Mononuclear cell (primary cell): ENCODE data around the gene CFAP57. TPM values are rescaled to one million over a fixed set of nuclear protein-coding genes. Genes with fewer than 3 reads are reported as not detected.

Source experiments
- H3K27me3 ChIP-seq: 2 replicates; pipeline ENCODE4 v1.6.0; 2011; ENCODE audit warnings: low read length, control low read depth; ENCODE audit not compliant: insufficient read depth
- H3K4me1 ChIP-seq: 2 replicates; pipeline ENCODE4 v1.5.1; 2011; ENCODE audit warnings: mild to moderate bottlenecking, low read length, control low read depth; ENCODE audit not compliant: insufficient read depth
- H3K4me3 ChIP-seq: 2 replicates; pipeline ENCODE4 v1.5.1; 2011; ENCODE audit warnings: mild to moderate bottlenecking, low read length, moderate library complexity
- H3K9me3 ChIP-seq: 2 replicates; pipeline ENCODE4 v1.5.1; 2011; ENCODE audit warnings: low read depth, mild to moderate bottlenecking, control low read depth, low read length
- total RNA-seq: library from RNA; depleted of rRNA; stranded (reverse); fragments of >200 nt; gene quantifications from one replicate; pipeline ENCODE4 v1.2.3, GENCODE V29; 2012

CFAP57 gene
- total RNA-seq, 1 donor = 0.10 TPM

- Histone ChIP-seq H3K9me3 (no peaks in the 10 kb centered on the region), H3K4me3 (no peak overlapping the region), H3K4me1 (peaks cover 15% of the 10 kb centered on the region), H3K27me3 (no peaks in the 10 kb centered on the region)
Observed at GRCh38 chr1:43270421-43271095, 98.4 kb downstream of the CFAP57 start.

- H3K4me1 ChIP-seq = peaks cover 15% of the 10 kb centered on the region
- no peak overlapping the region for H3K4me3 ChIP-seq
- no peaks in the 10 kb centered on the region for H3K27me3 ChIP-seq
- no peaks in the 10 kb centered on the region for H3K9me3 ChIP-seq
Observed at GRCh38 chr1:43271186-43272118, 99.3 kb downstream of the CFAP57 start.

- no peak overlapping the region for H3K4me3 ChIP-seq
- H3K9me3 ChIP-seq = no peaks in the 10 kb centered on the region
- H3K27me3 ChIP-seq = no peaks in the 10 kb centered on the region
- H3K4me1 ChIP-seq = peaks cover 15% of the 10 kb centered on the region
Observed at GRCh38 chr1:43272161-43272560, 100.0 kb downstream of the CFAP57 start.

- no peaks in the 10 kb centered on the region for H3K27me3 ChIP-seq
- H3K4me1 ChIP-seq = peaks cover 15% of the 10 kb centered on the region
- no peaks in the 10 kb centered on the region for H3K9me3 ChIP-seq
- no peak overlapping the region for H3K4me3 ChIP-seq
Observed at GRCh38 chr1:43272576-43273571, 100.7 kb downstream of the CFAP57 start.

- Histone ChIP-seq H3K4me1 (peaks cover 15% of the 10 kb centered on the region), H3K27me3 (no peaks in the 10 kb centered on the region), H3K4me3 (no peak overlapping the region), H3K9me3 (no peaks in the 10 kb centered on the region)
Observed at GRCh38 chr1:43273708-43274107, 101.6 kb downstream of the CFAP57 start.

- Histone ChIP-seq H3K9me3 (no peaks in the 10 kb centered on the region), H3K4me1 (peaks cover 15% of the 10 kb centered on the region), H3K4me3 (no peak overlapping the region), H3K27me3 (no peaks in the 10 kb centered on the region)
Observed at GRCh38 chr1:43274125-43274803, 102.1 kb downstream of the CFAP57 start.

- no peaks in the 10 kb centered on the region for H3K9me3 ChIP-seq
- peaks cover 15% of the 10 kb centered on the region for H3K4me1 ChIP-seq
- H3K4me3 ChIP-seq = no peak overlapping the region
- H3K27me3 ChIP-seq = no peaks in the 10 kb centered on the region
Observed at GRCh38 chr1:43274804-43275180, 102.7 kb downstream of the CFAP57 start.

- Histone ChIP-seq H3K9me3 (no peaks in the 10 kb centered on the region), H3K4me1 (peaks cover 9% of the 10 kb centered on the region), H3K27me3 (no peaks in the 10 kb centered on the region), H3K4me3 (no peak overlapping the region)
Observed at GRCh38 chr1:43275826-43276620, 103.9 kb downstream of the CFAP57 start.

- Histone ChIP-seq H3K4me1 (peaks cover 9% of the 10 kb centered on the region), H3K9me3 (no peaks in the 10 kb centered on the region), H3K27me3 (no peaks in the 10 kb centered on the region), H3K4me3 (no peak overlapping the region)
Observed at GRCh38 chr1:43276673-43277072, 104.5 kb downstream of the CFAP57 start.

GRCh38 chr1:43277116-43277876, 105.2 kb downstream of the CFAP57 start:
- H3K27me3 ChIP-seq = no peaks in the 10 kb centered on the region
- peaks cover 9% of the 10 kb centered on the region for H3K4me1 ChIP-seq
- H3K9me3 ChIP-seq = no peaks in the 10 kb centered on the region
- H3K4me3 ChIP-seq = no peak overlapping the region

- Histone ChIP-seq H3K4me3 (no peak overlapping the region), H3K9me3 (no peaks in the 10 kb centered on the region), H3K27me3 (no peaks in the 10 kb centered on the region), H3K4me1 (peaks cover 8% of the 10 kb centered on the region)
Observed at GRCh38 chr1:43279161-43279560, 107.0 kb downstream of the CFAP57 start.

- H3K4me3 ChIP-seq = no peak overlapping the region
- no peaks in the 10 kb centered on the region for H3K27me3 ChIP-seq
- no peaks in the 10 kb centered on the region for H3K9me3 ChIP-seq
- H3K4me1 ChIP-seq = peaks cover 3% of the 10 kb centered on the region
Observed at GRCh38 chr1:43279666-43280065, 107.5 kb downstream of the CFAP57 start.

- no peaks in the 10 kb centered on the region for H3K27me3 ChIP-seq
- H3K4me1 ChIP-seq = no peaks in the 10 kb centered on the region
- H3K4me3 ChIP-seq = no peak overlapping the region
- H3K9me3 ChIP-seq = no peaks in the 10 kb centered on the region
Observed at GRCh38 chr1:43280692-43281091, 108.6 kb downstream of the CFAP57 start.
